GM21515 (cell line): Measurements from ENCODE around the gene ORC1.

ENCODE experiments used
- ATAC-seq: cut with Tn5 transposase; IDR thresholded peaks from one replicate; pipeline ENCODE4 v1.9.1; 2021; ENCODE audit not compliant: unreplicated experiment

ORC1 gene

DNA sequence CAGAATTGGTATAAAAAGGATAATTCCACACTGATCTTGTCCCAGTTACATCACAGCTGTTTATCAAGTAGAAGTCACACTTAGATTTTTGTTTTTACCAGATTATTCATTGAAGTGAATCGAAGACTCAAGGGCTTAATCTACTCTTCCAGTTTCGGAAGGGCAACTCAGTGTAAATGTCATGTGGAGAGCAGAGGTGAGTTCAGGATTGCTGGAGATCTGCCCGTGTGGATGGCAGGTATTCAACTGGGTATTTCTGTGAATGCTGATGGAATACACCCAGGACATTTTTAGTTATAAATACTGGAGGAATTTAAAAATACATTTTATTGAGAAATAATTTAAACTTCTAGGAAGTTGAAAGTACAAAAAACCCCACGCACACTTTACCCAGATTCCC is 57.6 kb downstream of the ORC1 start:
- no peak for ATAC-seq

- no peak for ATAC-seq
Measured at GRCh38 chr1:52345252-52345651, 59.0 kb downstream of the ORC1 start.

- no peak for ATAC-seq
Measured at GRCh38 chr1:52343979-52344378, 60.2 kb downstream of the ORC1 start.

DNA sequence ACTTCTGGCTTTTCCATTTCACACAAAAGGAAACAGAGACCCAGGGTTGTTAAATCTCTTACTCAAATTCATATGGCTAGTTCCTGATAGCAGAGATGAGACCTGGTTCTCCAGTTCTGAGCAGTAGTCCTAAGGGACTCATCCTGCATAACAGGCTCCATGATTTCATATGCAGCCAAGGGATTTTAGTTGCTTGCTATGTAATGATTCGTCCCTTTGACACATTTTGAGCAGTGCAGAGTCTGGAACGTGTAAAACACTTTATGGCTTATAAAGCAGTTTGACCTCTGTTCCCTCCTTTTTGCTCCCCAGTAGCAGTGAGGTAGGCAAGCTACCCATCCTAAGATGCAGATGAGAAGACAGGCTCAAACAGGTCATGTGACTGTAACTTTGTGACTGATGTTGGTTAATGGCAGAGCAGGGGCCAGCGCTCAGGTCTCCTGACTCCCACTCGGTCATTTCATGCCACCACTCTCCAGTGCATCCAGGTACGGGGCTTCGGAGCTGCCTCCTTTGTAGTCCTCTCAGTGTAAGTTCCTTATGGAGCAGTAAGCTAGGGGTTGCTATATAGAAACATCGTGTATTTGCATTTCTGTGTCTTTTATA is 62.5 kb downstream of the ORC1 start:
- ATAC-seq = no peak

DNA sequence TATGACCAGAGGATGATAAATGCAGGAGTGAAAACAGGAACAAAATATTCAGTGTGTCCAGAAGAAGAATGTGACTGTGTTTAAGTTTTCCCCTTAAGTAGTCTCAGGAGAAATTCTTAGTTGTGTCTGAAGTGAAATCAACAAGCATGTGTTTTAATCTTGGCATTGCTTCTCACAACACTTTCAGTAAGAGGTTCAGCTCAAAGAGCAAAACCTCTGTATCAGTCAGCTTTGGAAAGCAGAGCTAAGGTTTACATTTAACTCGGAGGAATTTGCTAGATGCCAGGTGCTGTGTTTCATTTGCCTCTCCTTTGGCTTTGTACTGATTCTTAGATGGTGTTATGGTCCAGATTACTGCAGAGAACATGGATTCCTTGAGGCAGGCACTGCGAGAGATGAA is 66.8 kb downstream of the ORC1 start:
- no peak for ATAC-seq

DNA sequence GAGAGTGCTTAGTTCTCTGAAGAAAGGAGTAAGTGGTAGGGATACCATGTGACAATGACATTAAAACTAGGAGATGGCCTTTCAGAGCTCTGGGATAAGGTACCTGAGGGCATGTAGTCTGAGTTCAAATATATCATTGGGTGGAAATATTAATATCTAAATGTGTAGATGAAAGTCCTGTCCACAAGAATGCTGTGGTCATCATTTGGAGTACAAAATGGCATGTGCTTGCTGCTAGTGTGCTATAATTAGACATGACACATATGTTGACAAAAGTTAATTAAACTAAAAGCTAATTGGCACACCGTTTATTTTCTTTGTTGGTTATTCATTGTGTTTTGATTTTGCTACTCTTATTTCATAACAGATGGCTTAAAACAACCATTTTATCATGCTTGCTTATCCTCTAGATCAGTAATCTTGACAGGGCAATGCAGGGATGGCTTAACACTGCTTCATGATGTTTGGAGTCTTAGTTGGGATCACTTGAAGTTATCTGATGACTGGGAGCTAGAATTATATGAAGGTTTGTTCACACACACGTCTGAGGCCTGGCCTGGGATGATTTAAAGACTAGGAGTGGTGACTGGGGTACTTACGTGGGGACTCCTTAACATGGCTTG is 69.2 kb downstream of the ORC1 start:
- no peak for ATAC-seq

DNA sequence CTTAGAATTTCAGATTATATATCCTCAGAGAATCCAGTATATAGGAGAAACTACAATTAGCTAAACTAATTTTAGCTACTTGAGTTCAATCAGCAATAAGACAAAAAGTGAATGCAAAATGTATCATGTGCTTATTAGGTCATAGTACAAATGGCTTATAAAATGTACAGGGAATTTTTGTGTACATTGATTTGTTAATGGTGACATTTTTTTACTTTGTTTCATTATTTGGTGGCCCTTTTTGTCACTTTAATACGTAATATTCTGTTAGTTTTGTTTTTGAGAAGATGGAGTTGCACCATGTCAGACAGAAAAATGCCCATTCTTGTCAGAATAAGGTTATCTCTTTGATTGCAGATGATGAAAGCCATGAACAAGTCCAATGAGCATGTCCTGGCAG is 71.8 kb downstream of the ORC1 start:
- no peak for ATAC-seq

GRCh38 chr1:52328615-52329014 is 75.6 kb downstream of the ORC1 start:
- ATAC-seq = no peak

- no peak for ATAC-seq
Measured at GRCh38 chr1:52325786-52326185, 78.4 kb downstream of the ORC1 start.

DNA sequence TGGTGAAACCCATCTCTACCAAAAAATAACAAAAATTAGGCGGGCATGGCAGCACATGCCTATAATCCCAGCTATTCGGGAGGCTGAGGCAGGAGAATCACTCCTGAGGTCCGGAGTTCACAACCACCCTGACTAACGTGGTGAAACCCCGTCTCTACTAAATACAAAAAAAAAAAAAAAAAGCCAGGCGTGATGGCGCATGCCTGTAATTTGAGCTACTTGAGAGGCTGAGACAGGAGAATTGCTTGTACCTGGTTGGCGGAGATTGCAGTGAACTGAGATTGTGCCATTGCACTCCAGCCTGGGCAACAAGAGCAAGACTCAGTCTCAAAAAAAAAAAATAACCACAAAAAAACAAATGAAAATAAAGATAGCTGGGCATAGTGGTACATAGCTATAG is 80.5 kb downstream of the ORC1 start:
- no peak for ATAC-seq
